Activated naive CD4-positive, alpha-beta T cell treated with Interleukin-2 at 50 U/mL for 16 hours (primary cell): ENCODE results near the gene RAB29.

Experiments used
- DNase-seq: peaks from one replicate; pipeline ENCODE4 v3.0.0-alpha.2; 2020

Gene RAB29

GRCh38 chr1:205794011-205794730, 18.9 kb upstream of the RAB29 start:
- DNase-seq = no peak

DNA sequence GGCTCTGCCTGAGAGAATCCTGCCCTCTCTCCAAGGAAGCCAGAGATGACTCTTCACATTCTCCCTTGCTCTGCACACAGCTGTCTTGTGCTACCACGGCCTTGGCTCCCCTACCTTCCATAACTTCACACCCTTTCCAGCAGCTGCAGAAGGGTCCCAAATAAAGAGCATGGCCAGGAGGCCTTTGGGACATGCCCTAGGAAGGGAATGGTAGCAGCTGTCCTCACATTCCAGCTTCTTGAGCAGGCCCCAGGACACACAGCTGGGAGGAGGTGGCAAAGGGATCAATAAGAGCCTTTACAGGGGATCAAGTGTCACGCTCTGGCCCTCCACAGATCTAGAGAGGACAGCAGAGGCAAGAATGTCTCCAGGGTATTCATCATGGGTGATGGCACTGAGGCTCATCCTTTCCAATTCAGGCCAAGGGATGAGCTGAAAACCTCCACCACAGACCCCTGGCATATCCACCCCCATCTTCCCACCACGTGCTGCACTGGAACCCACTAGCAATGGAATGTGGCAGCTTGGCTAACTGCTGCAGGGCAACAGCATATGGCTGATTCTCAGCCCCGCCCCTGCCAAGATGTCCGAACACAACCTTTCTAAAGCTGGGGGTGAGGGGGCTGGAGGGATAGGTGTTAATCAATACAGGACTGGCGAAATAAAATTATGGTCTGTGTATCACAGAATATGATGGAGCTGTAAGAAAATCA, 17.8 kb upstream of the RAB29 start:
- no peak for DNase-seq

DNA sequence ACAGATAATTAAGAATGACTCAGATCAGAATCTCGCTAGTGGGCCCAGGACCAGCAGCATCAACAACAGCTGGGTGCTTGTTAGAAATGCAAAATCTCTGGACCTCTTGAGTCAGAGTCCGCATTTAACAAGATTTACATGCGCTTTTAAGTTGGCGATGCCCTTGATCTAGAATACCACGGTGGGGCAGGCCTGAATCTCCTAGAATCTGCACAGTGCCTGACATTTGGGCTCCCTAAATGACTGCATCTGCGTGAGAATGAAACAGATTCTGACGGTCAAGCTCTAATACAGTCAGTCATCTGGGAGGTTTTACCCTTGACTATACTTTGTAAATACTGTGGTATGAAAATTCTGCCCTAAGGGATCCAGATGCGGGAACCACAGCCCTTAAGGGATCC, 17.2 kb upstream of the RAB29 start:
- no peak for DNase-seq

DNA sequence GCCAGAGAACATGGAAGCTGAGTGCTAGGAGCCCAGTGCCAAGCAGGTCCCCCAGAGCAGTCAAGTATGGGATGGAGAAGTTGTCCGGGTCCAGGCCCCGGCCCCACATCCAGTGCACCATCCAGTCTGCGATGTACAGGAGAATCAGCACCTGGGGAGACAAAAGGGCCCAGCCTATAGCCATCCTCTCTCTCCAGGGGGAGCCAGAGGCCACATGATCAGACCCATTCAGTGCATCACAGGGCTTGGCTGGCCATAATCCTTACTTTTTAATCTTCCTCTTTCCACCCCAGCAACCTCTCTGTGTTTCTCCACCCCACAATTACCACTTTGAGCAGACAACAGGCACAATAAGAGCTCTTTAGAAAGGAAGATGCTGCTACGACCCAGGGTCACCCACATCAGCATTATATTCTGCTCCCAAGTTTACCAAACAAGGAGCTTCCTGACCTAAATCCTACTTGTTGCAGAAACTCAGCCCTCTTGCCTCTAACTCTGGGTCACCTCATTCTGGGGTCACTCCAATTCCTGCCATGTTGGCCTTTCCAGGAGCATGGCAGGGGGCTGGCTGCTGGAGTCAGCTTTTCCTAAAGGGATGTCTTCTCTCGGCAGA, 16.4 kb upstream of the RAB29 start:
- peak; percentile 59 for DNase-seq

DNA sequence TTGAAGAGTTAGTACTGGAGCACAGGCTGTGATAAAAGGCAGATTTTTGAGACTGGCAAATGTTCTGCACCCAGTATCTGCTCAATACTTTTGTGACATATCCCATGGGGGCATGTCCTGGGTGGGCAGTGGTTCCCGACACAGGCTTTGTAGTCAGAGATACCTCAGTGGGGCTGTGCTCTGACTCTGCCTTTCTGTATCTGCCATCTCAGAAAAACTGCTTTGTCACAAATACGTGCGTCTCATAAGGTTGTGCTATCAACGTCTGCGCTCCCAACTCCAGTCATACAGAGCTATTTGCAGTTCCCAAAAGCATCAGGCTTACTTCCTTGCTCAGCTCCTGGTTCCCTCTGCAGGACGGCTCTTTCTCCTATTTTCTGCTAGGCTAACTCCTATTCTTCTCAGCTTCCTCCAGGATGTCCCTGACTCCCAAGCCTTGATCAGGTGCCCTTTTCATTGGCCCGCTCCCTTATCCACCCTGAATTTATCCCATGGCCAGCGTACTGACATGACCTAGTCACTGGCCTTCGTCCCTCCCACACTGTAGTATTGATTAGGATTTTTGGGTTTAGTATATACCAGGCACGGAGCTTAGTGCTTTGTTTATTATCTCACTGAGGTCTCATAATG, 12.1 kb upstream of the RAB29 start:
- DNase-seq = no peak

- no peak for DNase-seq
Observed at GRCh38 chr1:205786601-205787000, 11.3 kb upstream of the RAB29 start.

DNA sequence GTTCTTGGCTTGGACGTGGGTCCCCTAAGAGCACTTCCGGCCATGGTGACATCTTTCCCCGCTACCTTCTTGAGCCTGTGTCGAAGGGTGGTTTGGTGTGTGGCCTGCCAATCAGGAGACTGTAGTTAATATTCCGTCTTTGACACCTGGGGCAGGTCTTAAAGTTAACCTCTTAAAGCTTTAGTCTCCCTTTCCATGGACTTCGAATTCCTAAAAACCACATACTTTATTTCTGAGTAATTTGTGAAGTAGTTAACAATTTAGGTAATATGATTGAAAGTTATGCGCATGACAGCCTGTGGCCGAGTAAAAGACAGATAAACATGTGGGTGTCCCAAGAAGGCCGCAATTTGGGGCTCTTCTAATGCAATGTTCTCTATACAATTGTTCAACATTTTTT, 10.2 kb upstream of the RAB29 start:
- no peak for DNase-seq

DNA sequence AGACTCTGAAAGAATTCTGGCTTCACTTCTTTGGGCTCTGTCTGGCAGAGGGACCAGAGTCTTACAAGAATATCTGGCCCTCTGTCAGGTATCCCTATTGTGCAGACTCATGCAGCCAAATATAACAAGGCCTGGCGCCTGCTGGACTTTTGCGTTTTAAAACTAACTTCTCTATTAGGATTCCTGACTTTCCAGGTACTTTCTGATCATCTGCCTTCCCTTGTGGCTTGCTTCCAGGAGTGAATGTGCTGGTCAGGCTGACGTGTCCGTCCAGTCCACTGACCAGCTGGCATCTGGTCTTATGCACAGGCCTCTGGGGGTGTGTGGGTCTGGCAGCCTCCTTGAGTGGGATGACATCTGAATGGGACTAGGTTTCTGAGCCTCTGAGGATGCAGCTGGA, 8.6 kb upstream of the RAB29 start:
- no peak for DNase-seq

- DNase-seq = no peak
Observed at GRCh38 chr1:205783433-205783795, 8.1 kb upstream of the RAB29 start.

GRCh38 chr1:205782627-205783432, 7.5 kb upstream of the RAB29 start:
- no peak for DNase-seq

GRCh38 chr1:205780335-205780734, 5.1 kb upstream of the RAB29 start:
- no peak for DNase-seq

DNA sequence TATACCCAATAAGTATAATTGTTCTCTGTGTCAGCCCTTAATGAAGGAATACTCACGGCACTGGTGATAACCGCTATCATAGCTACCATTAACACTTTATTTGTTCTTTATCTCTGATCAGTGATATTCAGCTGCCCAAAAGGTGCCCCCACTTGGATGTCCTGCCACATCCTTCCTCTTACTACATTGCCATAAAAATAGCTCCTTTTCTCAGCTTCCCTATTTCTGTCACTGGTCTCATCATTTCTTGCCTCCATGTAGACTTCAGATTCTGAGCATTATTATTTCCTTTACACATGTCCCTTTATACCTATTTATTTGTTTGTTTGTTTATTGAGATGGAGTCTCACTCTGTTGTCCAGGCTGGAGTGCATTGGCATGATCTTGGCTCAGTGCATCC, 2.7 kb upstream of the RAB29 start:
- no peak for DNase-seq

GRCh38 chr1:205775717-205776056, 405 bp upstream of the RAB29 start:
- no peak for DNase-seq

DNA sequence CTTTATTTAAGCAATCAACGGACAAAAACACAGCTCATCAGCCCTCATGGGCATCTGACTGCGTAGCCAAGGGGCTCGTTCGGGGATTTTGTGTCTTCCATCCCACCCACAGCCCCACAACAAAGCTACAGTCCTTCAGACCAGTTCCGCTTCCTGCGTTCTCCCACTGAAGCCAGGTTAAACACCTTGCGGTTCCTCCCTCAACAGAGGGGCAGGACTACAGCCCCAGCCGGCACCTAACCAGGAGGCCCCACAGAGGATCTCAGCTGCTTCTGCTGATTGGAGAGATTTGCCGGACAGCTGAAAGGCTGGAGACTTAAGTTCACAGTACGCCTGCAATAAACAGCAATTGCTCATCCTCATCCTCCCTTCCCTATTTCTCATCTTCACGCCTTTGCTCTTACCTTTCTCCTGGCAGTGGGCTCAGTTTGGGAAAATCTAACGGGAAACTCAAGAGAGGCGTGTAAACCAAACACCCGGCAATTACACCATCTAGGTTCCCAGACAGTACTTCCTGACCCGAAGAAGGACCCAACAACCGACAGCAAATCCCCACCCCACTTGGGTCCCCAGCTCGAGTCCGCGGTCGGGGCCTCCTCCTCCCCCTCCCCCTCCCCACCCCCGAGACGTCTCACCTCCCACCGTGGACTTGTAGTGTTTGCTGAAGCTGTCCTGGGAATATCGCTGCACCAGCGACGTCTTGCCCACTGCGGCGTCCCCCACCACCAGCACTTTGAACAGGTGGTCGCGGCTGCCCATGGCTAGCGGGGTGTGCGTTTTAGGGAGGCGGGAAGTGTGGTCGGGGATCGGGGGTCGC, 876 bp downstream of the RAB29 start:
- peak; percentile 51 for DNase-seq

DNA sequence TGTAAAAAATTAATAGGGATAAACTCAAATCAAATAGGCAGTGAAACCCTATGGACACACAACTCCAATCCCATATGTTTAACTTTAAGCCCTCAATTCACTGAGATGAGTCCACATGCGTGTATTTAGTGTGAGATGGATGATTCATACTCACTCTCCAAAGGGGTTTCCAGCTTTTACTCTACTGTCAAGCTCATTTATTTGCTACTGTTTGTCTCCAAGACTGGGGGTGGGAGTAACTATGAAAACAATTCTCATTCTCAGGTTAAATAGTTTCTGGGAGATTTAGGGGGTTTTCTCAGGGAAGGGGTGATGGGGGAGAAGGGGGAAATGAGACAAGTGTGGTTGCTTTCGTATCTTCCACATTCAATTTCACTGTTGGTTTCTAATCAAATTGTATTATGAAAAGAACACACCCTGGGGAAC, 2.7 kb downstream of the RAB29 start:
- DNase-seq = no peak

- DNase-seq = no peak
Observed at GRCh38 chr1:205770618-205771017, 4.7 kb downstream of the RAB29 start.

- DNase-seq = no peak
Observed at GRCh38 chr1:205769641-205770365, 5.5 kb downstream of the RAB29 start.

- no peak for DNase-seq
Observed at GRCh38 chr1:205767248-205767647, 8.0 kb downstream of the RAB29 start.

DNA sequence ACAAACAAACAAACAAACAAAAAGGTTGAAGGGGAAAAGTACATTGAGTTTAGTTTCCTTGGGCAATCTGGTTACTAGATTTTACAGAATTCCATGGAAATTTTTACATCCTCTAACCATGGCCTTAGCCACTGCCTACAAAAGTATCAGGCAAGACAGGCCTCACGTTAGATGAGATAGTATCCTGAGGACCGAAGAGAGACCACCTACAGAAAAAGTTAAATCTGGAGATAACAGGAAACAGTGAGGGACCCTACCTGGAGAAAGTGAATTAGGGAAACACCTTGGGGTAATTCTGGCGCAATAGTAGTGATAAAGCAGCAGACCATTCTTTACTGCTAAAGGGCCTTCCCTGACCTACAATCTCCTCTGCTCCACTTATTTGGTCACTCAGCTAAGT, 8.7 kb downstream of the RAB29 start:
- no peak for DNase-seq

- DNase-seq = no peak
Observed at GRCh38 chr1:205766038-205766437, 9.2 kb downstream of the RAB29 start.

DNA sequence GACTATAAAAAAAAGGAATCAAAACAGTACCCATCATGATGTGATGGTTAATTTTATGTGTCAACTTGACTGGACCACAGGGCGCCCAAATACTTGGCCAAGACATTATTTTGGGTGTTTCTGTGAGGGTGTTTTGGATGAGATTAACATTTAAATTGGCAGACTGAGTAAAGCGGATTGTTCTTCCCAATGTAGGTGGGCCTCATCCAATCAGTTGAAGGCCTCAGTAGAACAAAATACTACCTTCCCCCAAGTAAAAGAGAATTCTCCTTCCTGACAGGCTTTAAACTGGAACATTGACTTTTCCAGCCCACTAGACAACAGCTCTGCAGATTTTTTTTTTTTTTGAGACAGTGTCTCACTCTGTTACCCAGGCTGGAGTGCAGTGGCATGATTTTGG, 10.7 kb downstream of the RAB29 start:
- no peak for DNase-seq

DNA sequence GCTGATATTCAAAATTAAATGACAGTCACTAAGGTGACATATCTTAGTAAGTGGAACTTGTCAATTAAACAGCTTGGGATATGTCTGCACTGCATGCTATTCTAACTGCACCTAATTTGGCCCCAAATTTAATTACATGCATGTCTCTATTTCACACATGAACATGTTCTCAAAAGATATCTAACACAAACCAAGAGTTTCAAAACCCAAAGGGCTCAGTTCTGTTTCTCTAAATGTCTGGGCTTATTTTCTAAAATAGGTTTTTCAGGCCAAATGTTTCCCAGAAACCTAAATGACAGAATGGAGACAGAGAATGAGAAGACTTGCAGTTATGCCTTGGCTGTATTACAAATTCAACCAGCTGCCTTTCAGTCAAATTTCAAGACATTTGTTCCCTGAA, 11.3 kb downstream of the RAB29 start:
- no peak for DNase-seq
